GM18520 (cell line): ENCODE measurements around the gene ADAMTSL5.
"Not testable (repeated sequence)": the region's sequence is repeated elsewhere in the genome, so short reads cannot be mapped to it uniquely, and the experiment has no call there.

ENCODE experiments used
- ATAC-seq: cut with Tn5 transposase; IDR thresholded peaks from one replicate; pipeline ENCODE4 v1.9.1; 2021; ENCODE audit not compliant: unreplicated experiment

ADAMTSL5 gene

GRCh38 chr19:1481893-1482360 lies 30.9 kb downstream of the ADAMTSL5 start:
- no peak for ATAC-seq

DNA sequence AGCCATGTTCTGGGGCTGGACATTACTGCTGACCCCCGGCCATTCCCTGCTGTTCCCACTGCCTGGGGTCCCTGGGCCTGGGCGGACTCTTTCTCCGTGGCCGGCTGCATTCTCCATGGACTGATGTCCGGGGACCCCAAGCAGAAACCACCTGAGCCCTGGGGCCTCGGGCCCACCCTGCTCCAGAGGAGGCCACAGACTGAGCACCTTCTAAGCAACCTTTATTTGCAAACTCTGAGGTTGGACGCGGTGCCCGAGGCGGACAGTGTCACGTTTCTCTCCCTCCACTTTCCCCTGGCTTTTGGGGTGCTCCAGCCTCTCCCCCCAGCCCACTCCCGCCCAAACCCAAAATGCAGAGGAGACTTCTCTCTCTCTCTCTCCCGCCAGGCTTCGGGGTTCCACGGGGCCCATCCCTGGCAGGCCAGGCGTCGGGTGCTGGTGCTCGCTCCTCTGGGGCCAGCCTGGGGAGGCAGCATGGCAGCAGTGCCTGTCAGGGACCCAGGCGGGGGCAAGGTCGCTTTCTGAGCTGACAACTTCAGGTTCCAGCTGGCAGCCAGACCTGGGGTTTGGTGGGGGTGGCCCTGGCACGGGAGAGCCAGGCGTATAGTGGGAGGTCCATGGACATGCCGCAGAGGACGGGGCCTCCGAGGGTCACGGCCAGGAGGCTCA lies 31.5 kb downstream of the ADAMTSL5 start:
- ATAC-seq: no peak

- ATAC-seq: peak; percentile 72
These were observed 33.7 kb downstream of the ADAMTSL5 start, which contains the start of gene C19orf25 for GRCh38 chr19:1478934-1479707. C19orf25 (minus strand) TSS chr19:1479215; CDS start chr19:1478903, 312 bp downstream.

DNA sequence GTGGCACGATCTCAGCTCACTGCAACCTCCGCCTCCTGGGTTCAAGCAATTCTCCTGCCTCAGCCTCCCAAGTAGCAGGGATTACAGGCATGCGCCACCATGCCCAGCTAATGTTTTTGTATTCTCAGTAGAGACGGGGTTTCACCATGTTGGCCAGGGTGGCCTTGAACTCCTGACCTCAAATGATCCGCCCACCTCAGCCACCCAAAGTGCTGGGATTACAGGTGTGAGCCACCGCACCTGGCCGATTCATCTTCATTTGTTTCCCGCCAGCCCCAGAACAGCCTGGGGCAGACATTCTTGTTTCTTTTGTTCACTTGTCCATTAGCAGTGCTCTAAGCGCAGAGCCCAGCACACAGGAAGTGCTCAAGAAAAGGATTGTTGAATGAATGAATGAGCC lies 35.8 kb downstream of the ADAMTSL5 start:
- ATAC-seq: not testable (repeated sequence)

GRCh38 chr19:1475751-1476437 lies 36.9 kb downstream of the ADAMTSL5 start:
- ATAC-seq: no peak

GRCh38 chr19:1474765-1475351 lies 38.0 kb downstream of the ADAMTSL5 start:
- ATAC-seq: no peak

DNA sequence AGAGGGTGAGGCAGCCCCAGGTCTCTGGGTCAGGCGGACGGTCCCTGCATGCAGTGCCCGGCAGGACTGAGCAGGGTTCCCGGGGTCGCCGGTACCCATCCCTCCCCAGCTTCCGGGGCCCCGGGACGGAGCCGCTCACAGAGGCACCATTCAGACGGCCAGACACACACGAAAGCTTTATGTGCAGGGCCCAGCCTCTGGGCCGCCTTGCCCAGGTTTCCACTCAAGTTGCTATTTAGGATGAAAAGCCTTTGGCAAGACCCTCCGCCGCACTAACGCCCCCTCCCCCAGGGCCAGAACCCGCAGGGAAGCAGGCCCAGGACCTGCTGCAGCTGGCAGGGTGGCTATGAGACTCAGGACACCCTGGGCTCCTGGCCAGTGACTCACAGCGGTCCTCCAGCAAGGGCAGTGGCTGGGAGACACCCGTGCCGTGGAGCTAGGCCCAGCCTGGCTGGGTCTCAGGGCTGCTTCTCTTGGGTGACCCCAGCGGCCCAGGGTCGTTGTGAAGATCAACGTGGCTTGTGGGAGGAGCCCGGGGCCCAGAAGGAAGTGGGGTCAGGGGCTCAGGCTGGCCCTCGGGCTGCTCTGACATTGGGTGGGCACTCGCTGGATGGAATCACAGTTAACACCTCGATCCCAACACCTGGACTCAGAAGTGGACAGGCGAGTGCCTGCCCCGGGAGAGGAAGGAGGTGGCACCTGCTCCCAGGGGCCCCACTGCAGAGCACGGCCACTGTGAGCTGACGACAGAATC lies 38.6 kb downstream of the ADAMTSL5 start:
- no peak for ATAC-seq

DNA sequence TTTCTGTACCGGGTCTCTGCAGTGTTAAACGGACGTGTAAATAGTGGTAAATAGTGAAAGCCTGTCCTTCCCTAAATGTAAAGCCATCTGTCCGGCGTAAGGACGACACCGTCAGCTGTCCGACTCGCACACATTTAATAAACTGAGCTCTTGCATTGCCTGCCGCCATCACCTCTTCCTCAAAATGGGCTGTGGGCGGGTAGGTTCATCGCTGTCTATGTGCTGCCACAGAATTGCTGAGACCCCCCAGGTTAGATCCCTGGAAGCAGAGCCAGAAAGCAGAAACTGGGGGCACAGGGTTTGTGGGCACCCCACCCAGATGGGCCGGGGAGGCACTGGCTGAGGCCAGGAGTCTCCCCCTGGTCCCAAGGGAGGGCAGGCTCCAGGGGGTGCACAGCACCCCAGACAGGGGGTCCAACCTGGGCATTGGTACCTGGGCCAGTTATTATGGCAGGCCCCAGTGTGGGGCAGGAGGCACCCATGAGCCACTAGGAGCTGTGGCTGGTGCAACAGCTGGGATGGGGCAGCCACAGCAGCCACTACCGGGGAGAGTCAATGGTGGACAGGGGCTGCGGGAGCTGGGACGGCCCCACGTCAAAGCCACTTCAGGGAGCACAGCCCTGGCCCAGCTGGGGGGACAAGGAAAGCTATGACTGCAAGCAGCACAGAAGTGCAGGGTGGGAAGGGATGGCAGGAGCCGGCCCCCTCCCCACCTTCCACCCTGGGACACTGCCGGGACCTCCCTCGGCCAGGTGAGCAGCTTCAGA lies 39.6 kb downstream of the ADAMTSL5 start:
- no peak for ATAC-seq

GRCh38 chr19:1472231-1473084 lies 40.4 kb downstream of the ADAMTSL5 start:
- ATAC-seq: no peak

GRCh38 chr19:1471515-1472160 lies 41.2 kb downstream of the ADAMTSL5 start:
- no peak for ATAC-seq

DNA sequence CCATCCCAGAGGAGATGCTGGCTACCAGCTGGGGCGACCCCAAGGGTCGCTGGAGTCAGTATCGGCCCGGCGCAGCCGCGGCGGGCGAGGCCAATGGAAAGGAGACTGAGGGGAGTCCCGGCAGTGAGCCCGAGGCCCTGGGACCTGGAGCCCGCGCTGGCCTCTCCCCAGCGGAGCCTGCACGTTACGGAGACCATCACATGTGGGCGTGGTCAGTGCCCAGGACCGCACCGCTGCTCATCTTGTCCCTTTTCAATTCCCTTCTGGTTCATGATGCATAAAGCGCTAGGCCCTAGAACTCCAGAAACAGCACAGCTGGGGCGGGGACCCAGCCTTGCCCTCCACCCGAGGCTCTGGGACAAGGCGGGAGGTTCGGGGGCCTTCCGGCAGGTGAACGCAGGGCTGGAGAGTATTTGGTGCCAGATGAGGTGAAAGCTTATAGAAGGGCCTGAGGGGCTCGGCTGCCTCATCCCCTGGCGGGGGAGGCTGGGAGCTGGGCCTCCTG lies 41.8 kb downstream of the ADAMTSL5 start:
- ATAC-seq: no peak

- no peak for ATAC-seq
These were observed 42.4 kb downstream of the ADAMTSL5 start for GRCh38 chr19:1470305-1471009.

DNA sequence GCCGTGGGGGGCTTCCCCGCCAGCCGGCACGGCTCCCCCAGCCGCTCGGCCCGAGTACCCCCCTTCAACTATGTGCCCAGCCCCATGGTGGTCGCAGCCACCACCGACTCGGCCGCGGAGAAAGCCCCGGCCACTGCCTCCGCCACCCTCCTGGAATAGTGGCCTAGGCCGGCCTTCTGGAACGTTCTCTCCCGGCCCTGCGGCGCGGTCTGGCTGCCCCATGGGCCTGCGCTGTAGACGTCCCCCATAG lies 42.8 kb downstream of the ADAMTSL5 start:
- no peak for ATAC-seq

DNA sequence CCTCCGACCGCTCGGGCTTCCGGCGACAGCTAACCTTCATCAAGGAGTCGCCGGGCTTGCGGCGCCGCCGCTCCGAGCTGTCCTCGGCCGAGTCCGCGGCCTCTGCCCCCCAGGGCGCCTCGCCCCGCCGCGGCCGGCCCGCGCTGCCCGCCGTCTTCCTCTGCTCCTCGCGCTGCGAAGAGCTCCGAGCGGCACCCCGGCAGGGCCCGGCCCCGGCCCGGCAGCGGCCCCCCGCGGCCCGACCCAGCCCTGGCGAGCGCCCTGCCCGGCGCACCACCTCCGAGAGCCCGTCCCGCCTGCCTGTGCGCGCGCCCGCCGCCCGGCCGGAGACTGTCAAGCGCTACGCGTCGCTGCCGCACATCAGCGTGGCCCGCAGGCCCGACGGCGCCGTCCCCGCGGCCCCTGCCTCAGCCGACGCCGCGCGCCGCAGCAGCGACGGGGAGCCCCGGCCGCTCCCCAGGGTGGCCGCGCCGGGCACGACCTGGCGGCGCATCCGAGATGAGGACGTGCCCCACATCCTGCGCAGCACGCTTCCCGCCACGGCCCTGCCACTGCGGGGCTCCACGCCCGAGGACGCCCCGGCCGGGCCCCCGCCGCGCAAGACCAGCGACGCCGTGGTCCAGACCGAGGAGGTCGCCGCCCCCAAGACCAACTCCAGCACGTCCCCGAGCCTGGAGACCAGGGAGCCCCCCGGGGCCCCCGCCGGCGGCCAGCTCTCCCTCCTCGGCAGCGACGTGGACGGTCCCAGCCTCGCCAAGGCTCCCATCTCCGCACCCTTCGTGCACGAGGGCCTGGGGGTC lies 43.4 kb downstream of the ADAMTSL5 start:
- no peak for ATAC-seq

DNA sequence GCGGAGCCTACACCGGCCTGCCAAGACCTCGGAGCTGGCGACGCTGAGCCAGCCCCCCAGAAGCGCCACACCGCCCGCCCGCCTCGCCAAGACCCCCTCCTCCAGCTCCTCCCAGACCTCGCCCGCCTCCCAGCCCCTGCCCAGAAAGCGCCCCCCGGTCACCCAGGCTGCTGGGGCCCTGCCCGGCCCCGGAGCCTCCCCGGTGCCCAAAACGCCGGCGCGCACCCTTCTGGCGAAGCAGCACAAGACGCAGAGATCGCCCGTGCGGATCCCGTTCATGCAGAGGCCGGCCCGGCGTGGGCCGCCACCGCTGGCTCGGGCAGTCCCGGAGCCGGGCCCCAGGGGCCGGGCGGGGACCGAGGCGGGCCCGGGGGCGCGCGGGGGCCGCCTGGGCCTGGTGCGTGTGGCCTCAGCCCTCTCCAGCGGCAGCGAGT lies 44.0 kb downstream of the ADAMTSL5 start:
- ATAC-seq: no peak

DNA sequence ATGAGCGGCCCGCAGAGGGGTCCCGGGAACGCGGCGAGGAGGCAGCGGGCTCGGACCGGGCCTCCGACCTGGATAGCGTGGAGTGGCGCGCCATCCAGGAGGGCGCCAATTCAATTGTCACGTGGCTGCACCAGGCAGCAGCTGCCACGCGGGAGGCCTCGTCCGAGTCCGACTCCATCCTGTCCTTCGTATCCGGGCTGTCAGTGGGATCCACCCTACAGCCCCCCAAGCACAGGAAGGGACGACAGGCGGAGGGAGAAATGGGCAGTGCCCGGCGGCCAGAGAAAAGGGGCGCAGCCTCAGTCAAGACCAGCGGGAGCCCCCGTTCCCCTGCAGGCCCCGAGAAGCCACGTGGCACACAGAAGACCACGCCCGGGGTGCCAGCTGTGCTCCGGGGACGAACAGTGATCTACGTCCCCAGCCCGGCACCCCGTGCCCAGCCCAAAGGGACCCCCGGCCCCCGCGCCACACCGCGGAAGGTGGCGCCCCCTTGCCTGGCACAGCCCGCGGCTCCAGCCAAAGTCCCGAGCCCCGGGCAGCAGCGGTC lies 44.5 kb downstream of the ADAMTSL5 start:
- ATAC-seq: no peak
